Regular cardiac myocyte (primary cell): ENCODE results near the gene DLG4. TPM values are rescaled to one million over a fixed set of nuclear protein-coding genes. Genes with fewer than 3 reads are reported as not detected.

Source experiments
- total RNA-seq: library from RNA; depleted of rRNA; stranded (reverse); fragments of >200 nt; gene quantifications from 2 replicates; pipeline ENCODE4 v1.2.3, GENCODE V29; 2014

DLG4 gene
- total RNA-seq: 12.7 and 16.3 TPM in 2 replicates

GRCh38 chr17:7219812-7220592 is at the start of gene DLG4, which contains the start of gene ACADVL:
Gene DLG4, minus strand, starts transcription at chr17:7219836.
Gene ACADVL, plus strand, starts transcription at chr17:7219938. Its CDS starts 47 bp downstream, at chr17:7219985.

GRCh38 chr17:7262192-7262934 is 42.7 kb upstream of the DLG4 start, which contains the start of gene CLDN7:
Gene CLDN7, minus strand, starts transcription at chr17:7262478. Its CDS starts 435 bp downstream, at chr17:7262043.

DNA sequence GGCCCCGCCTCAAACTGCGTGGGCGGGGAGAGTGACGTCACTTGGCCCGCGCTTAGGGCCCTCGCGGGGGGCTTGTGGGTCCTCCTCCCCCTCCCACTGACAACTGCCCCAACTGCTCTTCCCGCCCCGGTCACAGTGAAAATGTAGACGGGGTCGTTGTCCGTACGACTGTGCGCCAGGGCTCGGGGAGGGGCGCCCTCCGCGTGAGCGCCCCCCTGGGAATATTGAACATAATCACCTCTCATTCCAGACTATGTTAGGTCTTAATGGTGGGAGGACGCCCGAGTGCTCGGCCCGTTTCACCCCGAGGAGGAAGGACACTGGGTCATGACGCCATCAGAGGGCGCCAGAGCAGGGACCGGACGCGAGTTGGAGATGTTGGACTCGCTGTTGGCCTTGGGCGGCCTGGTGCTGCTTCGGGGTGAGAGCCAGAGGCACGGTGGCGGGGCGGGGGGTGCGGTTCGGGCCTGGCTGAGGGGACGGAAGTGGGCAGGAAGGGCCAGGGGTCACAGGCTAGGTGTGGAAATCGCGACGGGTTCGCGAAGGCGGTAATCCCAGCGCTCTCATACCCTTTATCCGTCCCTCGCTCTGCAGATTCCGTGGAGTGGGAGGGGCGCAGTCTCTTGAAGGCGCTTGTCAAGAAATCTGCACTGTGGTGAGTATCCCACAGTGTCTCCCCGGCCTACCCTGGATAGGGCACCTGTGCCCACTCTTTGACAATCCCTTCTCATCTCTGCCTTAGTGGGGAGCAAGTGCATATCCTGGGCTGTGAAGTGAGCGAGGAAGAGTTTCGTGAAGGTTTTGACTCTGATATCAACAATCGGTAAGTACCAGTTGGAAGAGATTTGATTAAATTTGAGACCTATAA is 32.8 kb upstream of the DLG4 start, which contains the start of gene ELP5:
Gene ELP5 (plus strand): TSS at position 40 of the 868 bp plus-strand sequence. CDS start 336 bp downstream, at position 376.

DNA sequence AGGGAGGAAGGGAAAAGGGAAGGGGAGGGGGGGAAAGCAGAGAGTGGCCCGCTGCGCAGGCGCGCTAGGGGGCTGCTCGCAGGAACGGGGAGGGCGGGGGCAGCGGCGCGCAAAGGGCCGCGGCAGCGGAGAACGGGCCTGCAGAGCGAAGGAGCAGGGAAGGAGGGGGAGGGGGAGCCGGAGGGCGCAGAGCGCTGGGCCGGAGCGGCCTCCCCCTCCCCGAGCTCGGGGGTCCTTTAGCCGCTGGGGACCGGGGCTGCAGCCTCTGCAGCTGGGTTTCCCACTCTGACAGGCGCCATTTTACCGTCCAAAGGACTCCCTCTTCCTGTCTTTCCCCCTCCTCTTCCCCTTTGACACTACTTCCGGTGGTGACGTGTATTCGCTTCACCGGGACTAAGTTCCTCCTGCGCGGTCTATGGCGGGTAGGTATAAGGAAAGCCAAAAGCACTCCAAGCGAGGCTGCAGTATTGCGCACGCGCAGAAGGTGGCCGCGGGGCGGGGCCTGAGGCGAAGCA is 32.1 kb upstream of the DLG4 start, which contains the start of gene CTDNEP1:
Gene CTDNEP1 (minus strand): TSS at position 74 of the 515 bp plus-strand sequence. CDS start 438 bp downstream, outside the sequence.

DNA sequence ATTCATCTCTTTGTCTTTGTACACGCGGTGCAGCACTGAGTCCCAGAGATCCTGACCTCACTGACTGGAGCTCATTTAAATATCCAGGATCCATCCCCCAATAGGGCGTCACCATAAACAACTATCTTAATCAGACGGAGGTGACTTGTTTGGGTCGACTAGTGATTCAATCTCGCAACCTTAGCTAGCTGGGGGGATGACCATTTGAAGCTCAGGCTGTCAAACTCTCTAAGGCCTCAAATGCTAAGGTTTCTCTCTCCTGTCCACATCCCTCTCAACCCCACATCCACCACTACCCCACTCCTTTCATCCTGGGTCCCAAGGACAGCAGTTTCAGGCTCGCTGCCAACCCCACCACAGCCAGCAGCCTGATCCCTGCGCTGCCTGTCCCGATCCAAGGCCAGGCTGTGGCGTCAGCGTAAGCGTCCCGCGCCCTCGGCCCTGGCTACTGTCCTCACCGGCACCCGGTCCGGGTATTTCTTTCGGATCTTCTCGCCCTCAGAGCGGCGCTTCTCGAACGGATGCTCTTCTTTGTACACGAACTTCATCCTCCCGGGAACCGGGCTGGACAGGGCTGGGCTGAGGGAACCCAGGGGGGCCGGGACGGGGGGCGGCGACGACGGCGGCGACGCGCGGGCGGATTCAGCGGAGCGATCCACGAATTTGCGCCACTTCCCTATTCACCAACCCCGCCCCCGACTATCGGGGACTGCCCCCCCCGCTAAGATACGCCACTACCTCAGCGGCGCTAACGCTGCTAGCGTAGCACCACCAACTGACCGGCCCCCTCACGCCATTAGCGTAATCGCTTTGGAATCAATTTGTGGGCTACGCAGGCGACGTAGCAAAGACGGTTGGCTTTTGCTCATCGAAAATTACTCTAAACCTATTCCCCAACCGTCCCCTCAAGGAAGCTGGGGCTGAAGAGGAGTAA is 22.4 kb upstream of the DLG4 start, which contains the start of gene GABARAP:
Gene GABARAP (minus strand): TSS at position 667 of the 934 bp plus-strand sequence. CDS start 119 bp downstream, at position 548.

GRCh38 chr17:7239091-7240027 is 19.7 kb upstream of the DLG4 start, which contains the start of gene PHF23:
Gene PHF23, minus strand, starts transcription at chr17:7239457. Its CDS starts 178 bp downstream, at chr17:7239279.

DNA sequence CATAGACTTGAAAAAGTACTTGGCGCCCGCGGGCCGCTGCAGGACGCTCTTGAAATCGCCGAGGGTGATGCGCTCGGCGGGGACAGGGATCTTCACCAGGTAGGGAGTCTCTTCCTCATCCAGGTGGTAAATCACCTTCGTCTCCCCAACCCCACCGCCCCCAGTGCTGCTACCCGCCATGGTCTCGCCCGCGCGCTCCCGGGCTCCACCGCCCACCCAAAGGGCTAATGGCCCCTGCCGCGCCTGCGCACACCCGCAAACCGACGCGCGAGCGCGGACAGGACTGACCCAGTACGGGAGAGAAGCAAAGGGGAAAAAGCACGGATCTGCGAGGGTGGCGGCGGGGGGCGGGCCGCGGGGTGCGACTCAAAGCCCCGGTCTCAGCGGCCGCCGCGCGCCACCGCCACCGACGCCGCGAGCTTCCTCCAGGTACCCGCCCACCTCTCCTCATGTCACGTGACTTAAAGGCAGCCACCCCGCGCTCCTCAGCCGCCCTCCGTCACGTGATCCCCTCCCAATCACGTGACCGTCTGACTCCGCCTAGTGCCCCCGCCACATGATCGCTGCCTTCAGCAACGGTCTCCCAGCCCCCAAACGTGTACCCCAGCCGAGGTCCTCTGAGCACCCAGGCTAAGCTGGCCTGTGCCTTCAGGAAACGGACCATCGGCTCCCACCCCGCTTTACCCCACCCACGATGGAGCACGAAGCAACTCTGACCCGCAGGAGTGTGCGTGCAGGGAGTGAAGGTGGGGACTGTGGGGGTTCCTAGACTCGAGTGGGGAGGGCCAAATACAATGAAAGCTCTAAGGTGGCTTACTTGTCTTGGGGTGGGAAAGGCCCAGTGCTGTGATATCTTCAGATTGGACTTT is 14.7 kb upstream of the DLG4 start, which contains the start of gene DVL2:
Gene DVL2 (minus strand): TSS at position 435 of the 869 bp plus-strand sequence. CDS start 255 bp downstream, at position 180.

GRCh38 chr17:7179317-7180254 is 40.0 kb downstream of the DLG4 start, which contains the start of gene ASGR1:
Gene ASGR1, minus strand, starts transcription at chr17:7179370. Its CDS starts 807 bp downstream, at chr17:7178563.

Other genes starting within 250 kb of the DLG4 start
- gene ALOX12, start 223.8 kb downstream of the DLG4 start, total RNA-seq: not detected in 2 replicates
- gene RNASEK, start 207.2 kb downstream of the DLG4 start, total RNA-seq: 19.7 and 20.6 TPM in 2 replicates
- gene BCL6B, start 196.8 kb downstream of the DLG4 start, total RNA-seq: 0.19 and 0.56 TPM in 2 replicates
- 0.28 and 1.2 TPM in 2 replicates for gene SLC16A13, start 183.8 kb downstream of the DLG4 start, total RNA-seq
- 0.85 TPM in 1 of 2 replicates, not detected in the other for gene SLC16A11, start 175.7 kb downstream of the DLG4 start, total RNA-seq
- not detected in 2 replicates for gene CLEC10A, start 139.6 kb downstream of the DLG4 start, total RNA-seq
- gene ASGR2, start 105.0 kb downstream of the DLG4 start, total RNA-seq: not detected in 2 replicates
- 0.56 and 0.58 TPM in 2 replicates for gene ASGR1, start 40.5 kb downstream of the DLG4 start, total RNA-seq
- 261 and 425 TPM in 2 replicates for gene ACADVL, start 102 bp upstream of the DLG4 start, total RNA-seq
- gene DVL2, start 14.7 kb upstream of the DLG4 start, total RNA-seq: 49.8 and 59.5 TPM in 2 replicates
- gene PHF23, start 19.6 kb upstream of the DLG4 start, total RNA-seq: 40.0 and 40.8 TPM in 2 replicates
- gene GABARAP, start 22.6 kb upstream of the DLG4 start, total RNA-seq: 118 and 275 TPM in 2 replicates
- gene CTDNEP1, start 31.9 kb upstream of the DLG4 start, total RNA-seq: 14.4 and 19.9 TPM in 2 replicates
- gene ELP5, start 32.4 kb upstream of the DLG4 start, total RNA-seq: 22.0 and 57.3 TPM in 2 replicates
- gene CLDN7, start 42.6 kb upstream of the DLG4 start, total RNA-seq: 0.19 and 1.7 TPM in 2 replicates
- under 0.01 and 0.28 TPM in 2 replicates for gene SLC2A4, start 61.9 kb upstream of the DLG4 start, total RNA-seq
- gene YBX2, start 74.8 kb upstream of the DLG4 start, total RNA-seq: 0.56 TPM in 1 of 2 replicates, not detected in the other
- gene EIF5A, start 87.8 kb upstream of the DLG4 start, total RNA-seq: 474 and 1,218 TPM in 2 replicates
- 26.8 and 41.8 TPM in 2 replicates for gene GPS2, start 95.5 kb upstream of the DLG4 start, total RNA-seq
- gene NEURL4, start 109.5 kb upstream of the DLG4 start, total RNA-seq: 12.7 and 23.8 TPM in 2 replicates
- 0.56 and 0.58 TPM in 2 replicates for gene ACAP1, start 116.7 kb upstream of the DLG4 start, total RNA-seq
- 10.4 and 13.5 TPM in 2 replicates for gene KCTD11, start 132.3 kb upstream of the DLG4 start, total RNA-seq
- gene TMEM95, start 135.3 kb upstream of the DLG4 start, total RNA-seq: not detected in 2 replicates
- under 0.01 and 0.28 TPM in 2 replicates for gene TNK1, start 161.3 kb upstream of the DLG4 start, total RNA-seq
- 14.4 and 15.5 TPM in 2 replicates for gene PLSCR3, start 174.7 kb upstream of the DLG4 start, total RNA-seq
- gene TMEM256, start 184.3 kb upstream of the DLG4 start, total RNA-seq: 88.0 and 144 TPM in 2 replicates
- gene NLGN2, start 188.0 kb upstream of the DLG4 start, total RNA-seq: 2.3 and 4.2 TPM in 2 replicates
- gene SPEM1, start 200.5 kb upstream of the DLG4 start, total RNA-seq: not detected in 2 replicates
- not detected in 2 replicates for gene SPEM2, start 205.8 kb upstream of the DLG4 start, total RNA-seq
- gene SPEM3, start 209.0 kb upstream of the DLG4 start, total RNA-seq: not detected in 2 replicates
- gene TMEM102, start 215.6 kb upstream of the DLG4 start, total RNA-seq: 1.5 and 2.3 TPM in 2 replicates
- 2.5 and 14.7 TPM in 2 replicates for gene FGF11, start 219.7 kb upstream of the DLG4 start, total RNA-seq
- 2.3 and 3.9 TPM in 2 replicates for gene CHRNB1, start 225.2 kb upstream of the DLG4 start, total RNA-seq